HepG2 (cell line): ENCODE measurements around the gene CAPN10. TPM values are rescaled to one million over a fixed set of nuclear protein-coding genes. Genes with fewer than 3 reads are reported as not detected.
A peak's percentile ranks its signal among the peaks of the same experiment; 100 is the strongest.

Source experiments
- ATAC-seq: fragments of 200-7000 bp; cut with Tn5 transposase; 3 replicates; pipeline ENCODE4 v1.9.1; 2020; ENCODE audit warnings: mild to moderate bottlenecking, moderate library complexity
- BruUV-seq: library from RNA; stranded (reverse); fragments of 400-500 nt; replicated peaks from 2 replicates; lab custom pipeline; 2021; lab: Mats Ljungman, UMichigan
- CTCF ChIA-PET: fragments of 300-600 bp; formaldehyde crosslinking; extraction: SDS; loops from one replicate; lab custom pipeline; 2021; ENCODE audit warnings: low total read pairs, inconsistent platforms, low intra/inter-chr PET ratio; lab: Yijun Ruan, JAX
- POLR2A ChIA-PET: fragments of 350-600 bp; sonication (Branson Sonifier 250); formaldehyde crosslinking; loops from one replicate; lab custom pipeline; 2020; ENCODE audit warnings: antibody characterized with exemption, inconsistent platforms; lab: Yijun Ruan, JAX
- DNase-seq: peaks from one replicate; pipeline ENCODE4 v3.0.0-alpha.2; 2015; ENCODE audit warnings: low spot score
- FAIRE-seq: peaks from 3 replicates; lab custom pipeline; 2011; peaks lifted over from hg19 to GRCh38; lab: Jason Lieb, UNC
- H2AFZ ChIP-seq: one replicate; pipeline ENCODE4 v1.6.1; 2011; ENCODE audit warnings: low read length, inconsistent platforms
- H3K27ac ChIP-seq: fragments of 300-600 bp; 3 replicates; pipeline ENCODE4 v1.8.0; 2011; ENCODE audit warnings: mixed run types, mild to moderate bottlenecking, mixed read lengths, low read length, inconsistent platforms; ENCODE audit not compliant: insufficient read depth; ENCODE audit errors: extremely low read length
- H3K27me3 ChIP-seq, 2 experiments: fragments of 200-600 bp in 1 of 2; 2 replicates in 1 of 2; 3 replicates in 1 of 2; pipeline versions ENCODE4 v1.6.0 to v1.8.0; 2011; ENCODE audit warnings: low read length in 2 of 2, mild to moderate bottlenecking in 2 of 2, moderate library complexity in 2 of 2, inconsistent platforms in 1 of 2; ENCODE audit not compliant: insufficient read depth in 2 of 2, control insufficient read depth in 1 of 2
- H3K36me3 ChIP-seq, 2 experiments: fragments of 200-600 bp in 1 of 2; replicated peaks in 1 of 2; 2 replicates in 1 of 2; 3 replicates in 1 of 2; pipeline versions ENCODE4 v1.5.1 to v1.8.0; 2011; ENCODE audit warnings: low read length in 2 of 2, inconsistent platforms in 1 of 2; ENCODE audit not compliant: insufficient read depth in 2 of 2, control insufficient read depth in 1 of 2
- H3K4me1 ChIP-seq: 2 replicates; pipeline ENCODE4 v1.5.1; 2012; ENCODE audit warnings: low read length, inconsistent platforms; ENCODE audit not compliant: insufficient read depth
- H3K4me2 ChIP-seq: 2 replicates; pipeline ENCODE4 v1.6.0; 2011; ENCODE audit warnings: low read depth, low read length, inconsistent platforms
- H3K4me3 ChIP-seq, 3 experiments: fragments of 200-600 bp in 1 of 3; sonication (generic), shearing (Covaris generic) in 1 of 3; replicated peaks in 1 of 3; 2 replicates each; pipeline ENCODE4 v1.5.1; 2011 to 2016; ENCODE audit warnings: low read length in 3 of 3, inconsistent platforms in 2 of 3, low read depth in 2 of 3, mild to moderate bottlenecking in 2 of 3, control low read depth in 1 of 3, mixed read lengths in 1 of 3; ENCODE audit not compliant: insufficient read depth in 1 of 3
- H3K79me2 ChIP-seq: one replicate; pipeline ENCODE4 v1.6.1; 2011; ENCODE audit warnings: low read length, inconsistent platforms; ENCODE audit not compliant: insufficient read depth
- H3K9ac ChIP-seq: 2 replicates; pipeline ENCODE4 v1.6.0; 2011; ENCODE audit warnings: mild to moderate bottlenecking, low read depth, low read length, inconsistent platforms; ENCODE audit not compliant: insufficient read depth
- H3K9me3 ChIP-seq: 2 replicates; pipeline ENCODE4 v1.5.1; 2012; ENCODE audit warnings: mild to moderate bottlenecking, low read length
- H4K20me1 ChIP-seq: 2 replicates; pipeline ENCODE4 v1.6.0; 2011; ENCODE audit warnings: inconsistent platforms, mild to moderate bottlenecking, low read length, moderate library complexity; ENCODE audit not compliant: insufficient read depth
- AGO1 ChIP-seq: fragments of 200-400 bp; formaldehyde crosslinking; IDR thresholded peaks from 2 replicates; pipeline ENCODE4 v1.6.1; 2017; ENCODE audit warnings: mild to moderate bottlenecking, low read depth, low read length, moderate library complexity; ENCODE audit not compliant: poor library complexity, severe bottlenecking
- AGO2 ChIP-seq: fragments of 200-400 bp; formaldehyde crosslinking; optimal IDR thresholded peaks from 2 replicates; pipeline ENCODE3; 2017; ENCODE audit warnings: mild to moderate bottlenecking, low read depth, low read length, moderate library complexity
- AKAP8 ChIP-seq: sonication (generic); formaldehyde crosslinking; IDR thresholded peaks from 2 replicates; pipeline ENCODE4 v1.5.1; 2020; ENCODE audit warnings: mild to moderate bottlenecking, missing genetic modification reagents
- HNRNPL ChIP-seq: fragments of 200-400 bp; formaldehyde crosslinking; IDR thresholded peaks from 2 replicates; pipeline ENCODE4 v1.6.1; 2017; ENCODE audit warnings: mild to moderate bottlenecking, low read depth, low read length
- NCOA1 ChIP-seq: sonication (generic); formaldehyde crosslinking; IDR thresholded peaks from 2 replicates; pipeline ENCODE4 v1.9.0; 2021; ENCODE audit warnings: missing genetic modification reagents
- TP53 ChIP-seq: sonication (generic); formaldehyde crosslinking; conservative IDR thresholded peaks from 2 replicates; pipeline ENCODE4 v1.4.0; 2020; ENCODE audit warnings: missing genetic modification reagents
- whole genome bisulfite sequencing: methylation state at CpG from one replicate; pipeline ENCODE4 v1.1.6; 2017; ENCODE audit warnings: low lambda C conversion rate; 5-methylcytosine and 5-hydroxymethylcytosine counted together
- in situ Hi-C: cut with HindIII; loops from 2 replicates; pipeline ENCODE4 v1.10.0; 2017; ENCODE audit warnings: low pct_unique_long_range_greater_than_20kb; ENCODE audit not compliant: extremely low pct_ligation_motif_present
- intact Hi-C: fragments of 100-400 bp; cut with micrococcal nuclease; formaldehyde crosslinking; loops from one replicate; pipeline ENCODE4 v1.10.0; 2022; ENCODE audit not compliant: unreplicated experiment
- polyA plus RNA-seq, 8 experiments: library from polyadenylated mRNA; depleted of rRNA in 3 of 8; stranded (reverse) in 7 of 8; unstranded in 1 of 8; fragments of >200 nt; fragmentation: Illumina TruSeq in 4 of 8; extraction: Trizol in 4 of 8; gene quantifications; 2 replicates each; pipeline versions ENCODE4 v1.2.1 to v1.2.3, GENCODE V29; 2011 to 2016; ENCODE audit warnings: low read depth in 4 of 8, missing spikeins in 1 of 8, mixed read lengths in 1 of 8; ENCODE audit not compliant: insufficient read depth in 1 of 8
- total RNA-seq, 5 experiments: library from RNA; depleted of rRNA; stranded (reverse); fragments of >200 nt; fragmentation: Illumina TruSeq; extraction: Trizol; gene quantifications; 2 replicates each; pipeline ENCODE4 v1.2.3, GENCODE V29; 2016; ENCODE audit warnings: low read depth in 1 of 5
- TF ChIP-seq, protein P1 (sequence below): sonication (generic); formaldehyde crosslinking; IDR thresholded peaks from 2 replicates; pipeline ENCODE4 v1.4.0; 2020; ENCODE audit warnings: missing genetic modification reagents

Gene CAPN10
- total and polyA plus RNA-seq, 2 of the 13 experiments (the other 11 are each of a cell fraction or from before 2014, with no cell fraction given): 27.6 to 32.4 TPM

DNA sequence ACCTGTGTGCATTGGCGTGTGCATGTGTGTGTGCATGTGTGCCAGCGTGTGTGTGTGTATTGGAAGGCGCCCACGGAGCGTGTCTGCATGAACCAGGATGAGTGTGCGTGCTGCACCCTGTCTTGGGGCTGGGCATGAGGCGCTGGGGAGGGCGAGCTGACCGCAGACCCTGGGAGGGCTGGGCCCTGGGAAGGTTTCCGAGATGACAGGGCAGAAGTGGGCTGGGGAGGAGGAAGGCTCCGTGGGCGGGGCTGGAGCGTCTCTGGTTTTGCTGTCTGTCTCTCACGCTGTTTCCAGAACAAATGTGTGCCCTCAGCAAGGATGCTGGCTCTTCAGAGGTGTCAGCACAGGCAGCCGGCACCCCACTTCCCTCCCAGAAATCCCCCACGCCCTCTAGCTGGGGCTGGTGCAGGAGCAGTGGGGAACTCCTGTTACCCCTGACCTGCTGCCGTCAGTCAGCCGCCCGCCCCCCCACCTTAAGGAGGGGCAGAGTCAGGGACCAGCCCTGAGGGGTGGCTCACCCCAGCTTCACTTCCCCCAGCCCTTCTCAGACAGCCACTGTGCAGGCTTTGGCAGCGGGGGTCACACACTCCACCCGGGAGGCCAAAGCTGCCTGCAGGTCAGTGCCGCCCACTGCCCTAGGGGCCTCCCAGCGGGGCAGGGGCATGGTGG is 38.6 kb downstream of the CAPN10 start, which contains the start of gene GPR35:
GPR35 (plus strand) TSS at position 531 of the 672 bp plus-strand sequence. CDS start 4,473 bp downstream, outside the sequence.
- no peaks in the 10 kb centered on the region for H3K79me2 ChIP-seq
- 75% methylated on average over 20 of the region's 23 CpGs for WGBS
- peaks cover 47% of the 10 kb centered on the region for H3K4me1 ChIP-seq
- intact Hi-C loops: no loop called here
- BruUV-seq: no TSS peak
- no peaks in the 10 kb centered on the region for H4K20me1 ChIP-seq
- ChIA-PET POLR2A (interaction anchor here (0.6 to 7.1 kb wide), 3 partner anchors 20 to 60 kb away, joined by 3 to 46 read pairs (median 6); no protein-coding TSS in a partner anchor), CTCF (interaction anchor here (0.9 kb wide), 1 partner anchor 20 kb away, joined by 3 read pairs; no protein-coding TSS in a partner anchor)
- FAIRE-seq: no peak
- peak within 1 kb of the TSS; percentile 74 for H3K9ac ChIP-seq
- H3K4me2 ChIP-seq: peak within 1 kb of the TSS; percentile 70
- 0 out of 2 replicates have a peak, but pooled peaks have one; percentile 36 for TF ChIP-seq HNRNPL
- TF ChIP-seq, protein P1, sequence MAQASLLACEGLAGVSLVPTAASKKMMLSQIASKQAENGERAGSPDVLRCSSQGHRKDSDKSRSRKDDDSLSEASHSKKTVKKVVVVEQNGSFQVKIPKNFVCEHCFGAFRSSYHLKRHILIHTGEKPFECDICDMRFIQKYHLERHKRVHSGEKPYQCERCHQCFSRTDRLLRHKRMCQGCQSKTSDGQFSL (CRISPR knock-in tag): peak; percentile 44; the same call in 1 of the 2 replicates
- TF ChIP-seq AGO2: peak; percentile 84
- peak; percentile 67 for TF ChIP-seq AGO1
- TF ChIP-seq NCOA1 (CRISPR knock-in tag): no peak
- TF ChIP-seq AKAP8 (CRISPR knock-in tag): peak; percentile 85; the same call in 1 of the 2 replicates
- no peak for TF ChIP-seq TP53 (CRISPR knock-in tag)
- no peaks in the 10 kb centered on the region for H3K9me3 ChIP-seq
- H3K27me3 ChIP-seq: no peaks in the 10 kb centered on the region; a peak in 1 of 5 replicates
- ATAC-seq: no peak
- peak within 1 kb of the TSS; percentile 92 for H3K27ac ChIP-seq
- peak within 1 kb of the TSS in 1 of 3 experiments; percentile 51; a peak in 1 of 6 replicates for H3K4me3 ChIP-seq
- DNase-seq: no peak
- in situ Hi-C loops: no loop called here
- H3K36me3 ChIP-seq: peaks cover 2 to 8% of the 10 kb centered on the region in 2 experiments; a peak in 4 of 5 replicates
- H2AFZ ChIP-seq: no peak within 1 kb of the TSS
